ENCODE data around the gene TMEM132E.

The TMEM132E gene

GRCh38 chr17:34578016-34578415 lies 1.4 kb upstream of the TMEM132E start:
- TF ChIP-seq REST (IDR thresholded peaks at IDR 0.05; ENCODE audit: insufficient replicate concordance, low read depth), result no peak
- no peak for TF ChIP-seq POLR2AphosphoS5 (IDR thresholded peaks at IDR 0.05; ENCODE audit: low read depth)
- no peak for TF ChIP-seq SPI1 (IDR thresholded peaks at IDR 0.05; ENCODE audit: borderline replicate concordance, low read depth)
- no peak for TF ChIP-seq GABPA (IDR thresholded peaks at IDR 0.05; ENCODE audit: low read depth)
- TF ChIP-seq CTCF (IDR thresholded peaks at IDR 0.05; ENCODE audit: insufficient read depth, low read length), result no peak
- peaks cover 63% of the 10 kb centered on the region for H3K27me3 ChIP-seq (ENCODE audit: insufficient read depth, poor library complexity, severe bottlenecking)
- H3K4me3 ChIP-seq (replicated peaks; ENCODE audit: insufficient read depth, low read length), result no peak overlapping the region
- H3K27ac ChIP-seq (replicated peaks), result no peak overlapping the region
- no peak for DNase-seq (ENCODE audit: low read depth in 1 of 2, low spot score in 1 of 2)

GRCh38 chr17:34578656-34579016 lies 746 bp upstream of the TMEM132E start:
- TF ChIP-seq POLR2AphosphoS5 (IDR thresholded peaks at IDR 0.05; ENCODE audit: low read depth) (no peak), REST (IDR thresholded peaks at IDR 0.05; ENCODE audit: insufficient replicate concordance, low read depth) (no peak), GABPA (IDR thresholded peaks at IDR 0.05; ENCODE audit: low read depth) (no peak), SPI1 (IDR thresholded peaks at IDR 0.05; ENCODE audit: borderline replicate concordance, low read depth) (no peak), CTCF (IDR thresholded peaks at IDR 0.05; ENCODE audit: insufficient read depth, low read length) (no peak)
- Histone ChIP-seq H3K27me3 (ENCODE audit: insufficient read depth, poor library complexity, severe bottlenecking) (peaks cover 68% of the 10 kb centered on the region), H3K4me3 (replicated peaks; ENCODE audit: insufficient read depth, low read length) (no peak overlapping the region), H3K27ac (replicated peaks) (no peak overlapping the region)
- DNase-seq (ENCODE audit: low read depth in 1 of 2, low spot score in 1 of 2), result no peak

GRCh38 chr17:34579979-34580684 lies 750 bp downstream of the TMEM132E start:
- Histone ChIP-seq H3K27me3 (ENCODE audit: insufficient read depth, poor library complexity, severe bottlenecking) (peaks cover 74% of the 10 kb centered on the region), H3K27ac (replicated peaks) (no peak overlapping the region), H3K4me3 (replicated peaks; ENCODE audit: insufficient read depth, low read length) (no peak overlapping the region)
- no peak for DNase-seq (ENCODE audit: low read depth in 1 of 2, low spot score in 1 of 2)
- TF ChIP-seq REST (IDR thresholded peaks at IDR 0.05; ENCODE audit: insufficient replicate concordance, low read depth) (peak; percentile 14), SPI1 (IDR thresholded peaks at IDR 0.05; ENCODE audit: borderline replicate concordance, low read depth) (no peak)

Data from HL-60 (cell line).